Cardiac muscle cell (in vitro differentiated cells and primary cell): ENCODE data around the gene COL16A1. TPM values are rescaled to one million over a fixed set of nuclear protein-coding genes. Genes with fewer than 3 reads are reported as not detected.
A peak's percentile ranks its signal among the peaks of the same experiment; 100 is the strongest.

Source experiments
- DNase-seq, 2 donors: peaks; one replicate each; pipeline versions ENCODE4 v3.0.0 to v3.0.0-alpha.2; 2010 to 2017; ENCODE audit warnings: low read depth in 1 of 2, low spot score in 1 of 2
- H3K27ac ChIP-seq: fragments of 200-600 bp; sonication (generic); 2 replicates; pipeline ENCODE4 v1.5.1; 2016
- H3K27me3 ChIP-seq: fragments of 200-600 bp; sonication (generic); 2 replicates; pipeline ENCODE4 v1.6.0; 2016; ENCODE audit warnings: control low read depth
- H3K36me3 ChIP-seq: fragments of 200-600 bp; sonication (generic); 2 replicates; pipeline ENCODE4 v1.5.1; 2016; ENCODE audit warnings: control low read depth
- H3K4me1 ChIP-seq: fragments of 200-600 bp; sonication (generic); 2 replicates; pipeline ENCODE4 v1.8.1; 2017; ENCODE audit warnings: low read depth, mild to moderate bottlenecking, mixed run types
- H3K4me3 ChIP-seq: fragments of 200-600 bp; sonication (generic); 2 replicates; pipeline ENCODE4 v1.5.1; 2016; ENCODE audit warnings: mild to moderate bottlenecking
- H3K9me3 ChIP-seq: fragments of 200-600 bp; sonication (generic); 2 replicates; pipeline ENCODE4 v1.5.1; 2017; ENCODE audit warnings: low read depth, mild to moderate bottlenecking, control low read depth
- polyA plus RNA-seq: library from polyadenylated mRNA; unstranded; fragments of >200 nt; fragmentation: Nextera tagmentation; extraction: Ambion mirVana; gene quantifications from 2 replicates; pipeline ENCODE4 v1.2.1, GENCODE V29; 2016
- total RNA-seq: library from RNA; depleted of rRNA; stranded (reverse); fragments of >200 nt; gene quantifications from 2 replicates; pipeline ENCODE4 v1.2.3, GENCODE V29; 2016
- TF ChIP-seq, protein P1 (sequence below): IDR thresholded peaks from 2 replicates; pipeline ENCODE4 v1.5.1; 2012; ENCODE audit warnings: low read depth, mild to moderate bottlenecking, low read length

Gene COL16A1
- total and polyA plus RNA-seq, 2 experiments from 2014 or later, result 119 to 120 TPM

DNA sequence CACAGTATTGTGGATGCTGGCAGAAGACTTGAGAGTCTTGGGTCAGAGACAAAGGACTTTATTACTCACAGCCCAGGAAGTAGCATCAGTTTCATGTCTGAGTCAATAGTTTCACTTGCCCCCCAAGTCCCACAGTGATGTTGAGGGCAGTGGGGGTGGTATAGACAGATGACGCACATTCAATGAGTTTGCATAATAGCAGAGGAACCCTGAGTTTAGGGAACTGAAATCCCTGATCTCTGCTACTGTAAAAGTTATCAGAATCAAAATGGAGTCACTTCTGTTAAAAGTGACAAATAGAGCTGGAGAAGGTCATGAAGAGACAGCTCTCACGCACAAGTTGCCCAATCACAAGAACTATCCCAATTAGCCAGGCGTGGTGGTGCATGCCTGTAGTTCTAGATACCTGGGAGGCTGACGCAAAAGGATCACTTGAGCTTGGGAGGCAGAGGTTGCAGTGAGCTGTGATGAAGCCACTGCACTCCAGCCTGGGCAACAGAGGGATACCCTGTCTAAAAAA is 97.8 kb downstream of the COL16A1 start:
- Histone ChIP-seq H3K27ac (no peak overlapping the region), H3K4me1 (no peaks in the 10 kb centered on the region), H3K9me3 (no peaks in the 10 kb centered on the region), H3K27me3 (peaks cover 3% of the 10 kb centered on the region), H3K36me3 (no peaks in the 10 kb centered on the region), H3K4me3 (no peak overlapping the region)
- peak in 1 of 2 donors; percentile 50 for DNase-seq
- TF ChIP-seq, protein P1, sequence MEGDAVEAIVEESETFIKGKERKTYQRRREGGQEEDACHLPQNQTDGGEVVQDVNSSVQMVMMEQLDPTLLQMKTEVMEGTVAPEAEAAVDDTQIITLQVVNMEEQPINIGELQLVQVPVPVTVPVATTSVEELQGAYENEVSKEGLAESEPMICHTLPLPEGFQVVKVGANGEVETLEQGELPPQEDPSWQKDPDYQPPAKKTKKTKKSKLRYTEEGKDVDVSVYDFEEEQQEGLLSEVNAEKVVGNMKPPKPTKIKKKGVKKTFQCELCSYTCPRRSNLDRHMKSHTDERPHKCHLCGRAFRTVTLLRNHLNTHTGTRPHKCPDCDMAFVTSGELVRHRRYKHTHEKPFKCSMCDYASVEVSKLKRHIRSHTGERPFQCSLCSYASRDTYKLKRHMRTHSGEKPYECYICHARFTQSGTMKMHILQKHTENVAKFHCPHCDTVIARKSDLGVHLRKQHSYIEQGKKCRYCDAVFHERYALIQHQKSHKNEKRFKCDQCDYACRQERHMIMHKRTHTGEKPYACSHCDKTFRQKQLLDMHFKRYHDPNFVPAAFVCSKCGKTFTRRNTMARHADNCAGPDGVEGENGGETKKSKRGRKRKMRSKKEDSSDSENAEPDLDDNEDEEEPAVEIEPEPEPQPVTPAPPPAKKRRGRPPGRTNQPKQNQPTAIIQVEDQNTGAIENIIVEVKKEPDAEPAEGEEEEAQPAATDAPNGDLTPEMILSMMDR, result no peak

Other genes with a start within 250 kb of the COL16A1 start
- gene TINAGL1, start 127.5 kb downstream of the COL16A1 start, total RNA-seq, result 10.3 and 11.3 TPM in 2 replicates
- gene TINAGL1, start 127.5 kb downstream of the COL16A1 start, polyA plus RNA-seq, result 4.4 and 9.1 TPM in 2 replicates
- not detected in 2 replicates for gene HCRTR1, start 86.3 kb downstream of the COL16A1 start, total RNA-seq
- not detected in 2 replicates for gene HCRTR1, start 86.3 kb downstream of the COL16A1 start, polyA plus RNA-seq
- 89.5 and 97.8 TPM in 2 replicates for gene PEF1, start 59.1 kb downstream of the COL16A1 start, total RNA-seq
- gene PEF1, start 59.1 kb downstream of the COL16A1 start, polyA plus RNA-seq, result 89.3 and 109 TPM in 2 replicates
- gene ADGRB2, start 60.3 kb upstream of the COL16A1 start, total RNA-seq, result 203 and 309 TPM in 2 replicates
- gene ADGRB2, start 60.3 kb upstream of the COL16A1 start, polyA plus RNA-seq, result 95.0 and 109 TPM in 2 replicates
- gene SPOCD1, start 112.0 kb upstream of the COL16A1 start, total RNA-seq, result 1.4 and 7.3 TPM in 2 replicates
- 1.4 and 2.1 TPM in 2 replicates for gene SPOCD1, start 112.0 kb upstream of the COL16A1 start, polyA plus RNA-seq
- 105 and 161 TPM in 2 replicates for gene PTP4A2, start 234.4 kb upstream of the COL16A1 start, total RNA-seq
- gene PTP4A2, start 234.4 kb upstream of the COL16A1 start, polyA plus RNA-seq, result 285 and 366 TPM in 2 replicates